ENCODE measurements around the gene ZKSCAN8. TPM values are rescaled to one million over a fixed set of nuclear protein-coding genes. Genes with fewer than 3 reads are reported as not detected.

Gene ZKSCAN8
- polyA plus RNA-seq, 1 experiment, result 5.5 TPM

GRCh38 chr6:28172006-28172405 lies 30.3 kb downstream of the ZKSCAN8 start:
- H3K4me3 ChIP-seq (ENCODE audit: low read depth, low read length), result no peak overlapping the region
- no peaks in the 10 kb centered on the region for H3K27me3 ChIP-seq (ENCODE audit: control insufficient read depth, insufficient read depth, low read length)
- H3K36me3 ChIP-seq (ENCODE audit: control insufficient read depth, insufficient read depth, low read length), result no peaks in the 10 kb centered on the region
- ChIA-PET CTCF (no interaction called here), POLR2A (no interaction called here)
- DNase-seq (ENCODE audit: low read depth), result no peak
- TF ChIP-seq CTCF (IDR thresholded peaks at IDR 0.05; ENCODE audit: insufficient read depth, low read depth, low read length), result no peak

GRCh38 chr6:28176373-28176772 lies 34.7 kb downstream of the ZKSCAN8 start:
- no peak for TF ChIP-seq CTCF (IDR thresholded peaks at IDR 0.05; ENCODE audit: insufficient read depth, low read depth, low read length)

GRCh38 chr6:28182255-28182654 lies 40.6 kb downstream of the ZKSCAN8 start:
- DNase-seq (ENCODE audit: low read depth), result no peak
- Histone ChIP-seq H3K36me3 (ENCODE audit: control insufficient read depth, insufficient read depth, low read length) (no peaks in the 10 kb centered on the region), H3K27me3 (ENCODE audit: control insufficient read depth, insufficient read depth, low read length) (no peaks in the 10 kb centered on the region), H3K4me3 (ENCODE audit: low read depth, low read length) (no peak overlapping the region)
- POLR2A ChIA-PET, result no interaction called here
- CTCF ChIA-PET, result no interaction called here
- no peak for TF ChIP-seq CTCF (IDR thresholded peaks at IDR 0.05; ENCODE audit: insufficient read depth, low read depth, low read length)

More at GRCh38 chr6:28176373-28176772, 34.7 kb downstream of the ZKSCAN8 start:
- H3K27me3 ChIP-seq (ENCODE audit: control insufficient read depth, insufficient read depth, low read length), result no peaks in the 10 kb centered on the region
- POLR2A ChIA-PET, result no interaction called here
- CTCF ChIA-PET, result no interaction called here
- H3K4me3 ChIP-seq (ENCODE audit: low read depth, low read length), result no peak overlapping the region
- DNase-seq (ENCODE audit: low read depth), result no peak
- H3K36me3 ChIP-seq (ENCODE audit: control insufficient read depth, insufficient read depth, low read length), result no peaks in the 10 kb centered on the region

- CTCF ChIA-PET, result no interaction called here
Observed at GRCh38 chr6:28188111-28188979, 46.7 kb downstream of the ZKSCAN8 start.

GRCh38 chr6:28200020-28200419 lies 58.3 kb downstream of the ZKSCAN8 start:
- no peaks in the 10 kb centered on the region for H3K36me3 ChIP-seq (ENCODE audit: control insufficient read depth, insufficient read depth, low read length)
- ChIA-PET POLR2A (no interaction called here), CTCF (no interaction called here)
- no peak for DNase-seq (ENCODE audit: low read depth)
- no peak for TF ChIP-seq CTCF (IDR thresholded peaks at IDR 0.05; ENCODE audit: insufficient read depth, low read depth, low read length)
- H3K27me3 ChIP-seq (ENCODE audit: control insufficient read depth, insufficient read depth, low read length), result peaks cover 5% of the 10 kb centered on the region
- H3K4me3 ChIP-seq (ENCODE audit: low read depth, low read length), result no peak overlapping the region

More at GRCh38 chr6:28188111-28188979, 46.7 kb downstream of the ZKSCAN8 start:
- no peak for DNase-seq (ENCODE audit: low read depth)
- no peak for TF ChIP-seq CTCF (IDR thresholded peaks at IDR 0.05; ENCODE audit: insufficient read depth, low read depth, low read length)
- POLR2A ChIA-PET, result no interaction called here
- H3K4me3 ChIP-seq (ENCODE audit: low read depth, low read length), result no peak overlapping the region
- no peaks in the 10 kb centered on the region for H3K27me3 ChIP-seq (ENCODE audit: control insufficient read depth, insufficient read depth, low read length)
- H3K36me3 ChIP-seq (ENCODE audit: control insufficient read depth, insufficient read depth, low read length), result no peaks in the 10 kb centered on the region

Data from BJ (cell line).